Keratinocyte (primary cell): ENCODE results near the gene HPSE. TPM values are rescaled to one million over a fixed set of nuclear protein-coding genes. Genes with fewer than 3 reads are reported as not detected.
"Not testable (repeated sequence)": the region's sequence is repeated elsewhere in the genome, so short reads cannot be mapped to it uniquely, and the experiment has no call there.

Source experiments
- DNase-seq: peaks from one replicate; pipeline ENCODE4 v3.0.0-alpha.2; 2011; ENCODE audit warnings: low read depth, missing footprints, low spot score
- FAIRE-seq: peaks from 2 replicates; lab custom pipeline; 2011; peaks lifted over from hg19 to GRCh38; lab: Jason Lieb, UNC
- H2AFZ ChIP-seq: 2 replicates; pipeline ENCODE4 v1.6.0; 2012; ENCODE audit warnings: low read length, control low read depth, inconsistent platforms; ENCODE audit not compliant: control insufficient read depth
- H3K27ac ChIP-seq: 2 replicates; pipeline ENCODE4 v1.5.1; 2011; ENCODE audit warnings: low read length; ENCODE audit not compliant: control insufficient read depth, insufficient read depth
- H3K27me3 ChIP-seq: 3 replicates; pipeline ENCODE4 v1.6.0; 2011; ENCODE audit warnings: low read length; ENCODE audit not compliant: control insufficient read depth, insufficient read depth; ENCODE audit errors: extremely low read depth
- H3K36me3 ChIP-seq, 2 experiments: 2 replicates in 1 of 2; 3 replicates in 1 of 2; pipeline ENCODE4 v1.5.1; 2011; ENCODE audit warnings: low read length in 2 of 2, mild to moderate bottlenecking in 1 of 2; ENCODE audit not compliant: control insufficient read depth in 2 of 2, insufficient read depth in 2 of 2; ENCODE audit errors: extremely low read depth in 1 of 2
- H3K4me1 ChIP-seq: 3 replicates; pipeline ENCODE4 v1.5.1; 2011; ENCODE audit warnings: low read length; ENCODE audit not compliant: control insufficient read depth, insufficient read depth; ENCODE audit errors: extremely low read depth
- H3K4me2 ChIP-seq: 3 replicates; pipeline ENCODE4 v1.6.0; 2011; ENCODE audit warnings: low read depth, low read length; ENCODE audit not compliant: control insufficient read depth, insufficient read depth; ENCODE audit errors: extremely low read depth
- H3K4me3 ChIP-seq, 3 experiments: fragments of 200-600 bp in 1 of 3; sonication (generic) in 1 of 3; 2 replicates in 2 of 3; 3 replicates in 1 of 3; pipeline ENCODE4 v1.5.1; 2011 to 2016; ENCODE audit warnings: low read length in 3 of 3, mild to moderate bottlenecking in 3 of 3, control low read depth in 2 of 3, inconsistent platforms in 1 of 3, low read depth in 1 of 3, mixed read lengths in 1 of 3, mixed run types in 1 of 3, moderate library complexity in 1 of 3; ENCODE audit not compliant: control insufficient read depth in 2 of 3, insufficient read depth in 2 of 3; ENCODE audit errors: extremely low read depth in 1 of 3
- H3K79me2 ChIP-seq: 2 replicates; pipeline ENCODE4 v1.6.0; 2012; ENCODE audit warnings: low read length; ENCODE audit not compliant: control insufficient read depth, insufficient read depth
- H3K9ac ChIP-seq: 3 replicates; pipeline ENCODE4 v1.6.0; 2011; ENCODE audit warnings: low read length; ENCODE audit not compliant: control insufficient read depth, insufficient read depth; ENCODE audit errors: extremely low read depth
- H3K9me1 ChIP-seq: 3 replicates; pipeline ENCODE4 v1.6.0; 2011; ENCODE audit warnings: low read length; ENCODE audit not compliant: control insufficient read depth, insufficient read depth; ENCODE audit errors: extremely low read depth
- H3K9me3 ChIP-seq: 2 replicates; pipeline ENCODE4 v1.5.1; 2012; ENCODE audit warnings: low read depth, low read length; ENCODE audit not compliant: control insufficient read depth
- H4K20me1 ChIP-seq: 3 replicates; pipeline ENCODE4 v1.6.0; 2011; ENCODE audit warnings: low read length; ENCODE audit not compliant: control insufficient read depth, insufficient read depth; ENCODE audit errors: extremely low read depth
- CTCF ChIP-seq, 3 experiments: IDR thresholded peaks in 1 of 3; conservative IDR thresholded peaks in 1 of 3; optimal IDR thresholded peaks in 1 of 3; 2 replicates in 2 of 3; 3 replicates in 1 of 3; pipeline versions ENCODE3 to v1.5.1; 2011; ENCODE audit warnings: low read length in 3 of 3, mild to moderate bottlenecking in 3 of 3, moderate library complexity in 2 of 3, control low read depth in 1 of 3, inconsistent platforms in 1 of 3; ENCODE audit not compliant: insufficient read depth in 2 of 3; ENCODE audit errors: extremely low read depth in 1 of 3
- EZH2 ChIP-seq: IDR thresholded peaks from one replicate; pipeline ENCODE4 v1.6.1; 2012; ENCODE audit warnings: inconsistent platforms, mild to moderate bottlenecking, low read length, moderate library complexity
- dilution Hi-C: fragments of 300-500 bp; cut with MboI; formaldehyde crosslinking; loops from one replicate; pipeline ENCODE4 v1.7.0; 2020; ENCODE audit warnings: low sequenced_read_pairs; ENCODE audit not compliant: extremely low pct_ligation_motif_present
- polyA plus RNA-seq, 5 experiments: library from polyadenylated mRNA; depleted of rRNA in 3 of 5; stranded (reverse) in 3 of 5; stranded (forward) in 1 of 5; unstranded in 1 of 5; fragments of >200 nt; gene quantifications; 1 replicate in 1 of 5; 2 replicates in 3 of 5; 3 replicates in 1 of 5; pipeline versions ENCODE4 v1.2.1 to v1.2.3, GENCODE V29; 2011 to 2012; ENCODE audit warnings: missing spikeins in 2 of 5, low read depth in 1 of 5, low replicate concordance in 1 of 5

The HPSE gene
- polyA plus RNA-seq, 1 donor (not counting 4 experiments of a cell fraction or from before 2014, with no cell fraction given) = 5.7 TPM

DNA sequence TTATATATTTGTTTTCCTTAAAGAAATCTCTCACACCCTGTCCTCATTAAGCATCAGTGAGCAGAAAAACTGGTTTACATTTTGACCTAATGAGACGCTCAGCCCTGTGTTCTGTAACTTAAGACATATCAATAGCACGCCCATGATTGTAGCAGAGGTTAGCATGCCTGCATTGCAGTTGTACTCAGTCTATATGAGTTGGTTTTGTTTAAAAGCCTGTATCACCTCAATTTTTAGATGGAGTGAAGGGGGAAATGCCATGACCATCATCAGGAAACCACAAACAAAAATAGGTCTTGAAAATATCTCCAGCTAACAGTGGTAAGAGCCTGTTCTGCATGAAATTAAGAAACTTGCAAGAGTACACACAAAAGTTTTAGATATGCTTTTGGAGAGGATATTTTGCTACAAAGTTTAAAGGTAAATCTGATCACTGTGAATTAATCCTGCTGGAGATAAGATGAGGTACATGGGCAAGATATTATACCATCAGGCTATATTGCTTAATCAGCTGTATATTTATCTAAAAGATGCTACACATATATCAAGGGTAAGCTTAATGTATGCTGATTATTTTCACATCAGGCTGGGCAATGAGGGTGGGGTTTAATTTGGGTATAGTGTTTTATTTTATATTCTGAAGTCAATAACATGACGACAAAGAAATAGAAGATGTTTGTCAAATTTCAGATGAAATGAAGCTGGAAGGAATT, 36.9 kb downstream of the HPSE start:
- FAIRE-seq = no peak
- dilution Hi-C loops = no loop called here
- DNase-seq = no peak
- Histone ChIP-seq H3K27ac (no peak overlapping the region), H4K20me1 (no peaks in the 10 kb centered on the region), H3K9me3 (no peaks in the 10 kb centered on the region), H3K4me1 (no peaks in the 10 kb centered on the region), H2AFZ (no peak overlapping the region), H3K79me2 (no peaks in the 10 kb centered on the region), H3K4me3 (no peak overlapping the region), H3K36me3 (no peaks in the 10 kb centered on the region), H3K9ac (no peak overlapping the region), H3K9me1 (no peaks in the 10 kb centered on the region), H3K27me3 (no peaks in the 10 kb centered on the region), H3K4me2 (no peak overlapping the region)
- TF ChIP-seq EZH2 (no peak), CTCF (optimal IDR thresholded peaks at IDR 0.05 in 1 of 3, IDR thresholded peaks at IDR 0.05 in 1 of 3, conservative IDR thresholded peaks at IDR 0.05 in 1 of 3; ENCODE audit: extremely low read depth in 1 of 3, insufficient read depth in 2 of 3, low read length in 3 of 3) (no peak)

DNA sequence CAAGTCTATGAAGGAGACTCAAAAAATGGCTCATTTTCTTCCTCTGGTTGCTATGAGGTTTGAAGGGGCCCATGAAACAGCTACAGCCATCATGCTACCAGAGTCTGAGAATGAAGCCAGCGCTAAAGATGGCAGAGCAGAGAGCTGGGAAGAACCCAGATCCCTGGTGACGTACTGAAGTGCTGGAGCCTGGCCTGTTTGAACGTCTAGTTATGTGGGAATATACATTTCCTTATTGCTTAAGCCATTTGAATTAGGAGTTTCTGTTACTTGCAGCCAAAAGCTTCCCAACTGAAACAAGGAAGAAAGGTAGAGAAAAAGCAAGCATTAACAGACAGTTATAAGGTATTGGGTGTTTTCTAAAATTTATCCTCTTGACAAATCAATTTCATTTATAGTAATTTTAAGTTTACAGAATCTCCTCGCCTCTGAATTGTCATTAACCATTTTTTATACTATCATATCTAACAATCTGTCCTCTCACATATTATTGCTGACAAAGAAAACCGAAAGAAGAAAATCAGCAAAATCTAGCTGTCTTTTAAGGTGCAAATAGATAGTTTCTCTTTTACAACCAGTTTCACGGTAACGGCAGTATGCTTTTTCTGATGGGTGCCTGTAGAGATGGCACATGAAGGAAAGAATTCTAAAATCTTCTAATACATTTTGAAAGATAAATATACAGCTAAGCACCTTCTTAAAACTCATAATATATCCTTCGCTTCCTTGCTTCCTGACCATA, 41.2 kb downstream of the HPSE start:
- Histone ChIP-seq H3K27me3 (no peaks in the 10 kb centered on the region), H3K36me3 (no peaks in the 10 kb centered on the region), H3K4me1 (no peaks in the 10 kb centered on the region), H4K20me1 (no peaks in the 10 kb centered on the region), H3K9me1 (no peaks in the 10 kb centered on the region), H3K27ac (no peak overlapping the region), H3K4me3 (no peak overlapping the region), H3K4me2 (no peak overlapping the region), H2AFZ (no peak overlapping the region), H3K9ac (no peak overlapping the region), H3K79me2 (no peaks in the 10 kb centered on the region), H3K9me3 (no peaks in the 10 kb centered on the region)
- dilution Hi-C loops = no loop called here
- FAIRE-seq (no peak), DNase-seq (no peak)
- TF ChIP-seq EZH2 (no peak), CTCF (optimal IDR thresholded peaks at IDR 0.05 in 1 of 3, IDR thresholded peaks at IDR 0.05 in 1 of 3, conservative IDR thresholded peaks at IDR 0.05 in 1 of 3; ENCODE audit: extremely low read depth in 1 of 3, insufficient read depth in 2 of 3, low read length in 3 of 3) (no peak)

- H3K4me1 ChIP-seq, H4K20me1 ChIP-seq, DNase-seq, H2AFZ ChIP-seq, dilution Hi-C loops, H3K4me3 ChIP-seq, H3K9me1 ChIP-seq, H3K79me2 ChIP-seq, H3K27ac ChIP-seq, H3K36me3 ChIP-seq, H3K27me3 ChIP-seq, FAIRE-seq, H3K9me3 ChIP-seq, H3K9ac ChIP-seq, H3K4me2 ChIP-seq: not testable (repeated sequence)
These were observed 44.4 kb downstream of the HPSE start for GRCh38 chr4:83290059-83290774.
